ENCODE data around the gene GLG1. TPM values are rescaled to one million over a fixed set of nuclear protein-coding genes. Genes with fewer than 3 reads are reported as not detected.

The GLG1 gene
- total and polyA plus RNA-seq, 3 experiments from 2014 or later = 52.3 to 174 (median 56.7) TPM

GRCh38 chr16:74499114-74499513 lies 107.8 kb downstream of the GLG1 start:
- H3K4me1 Mint-ChIP-seq = peaks cover 9 to 27% (median 21%) of the 10 kb centered on the region in 3 donors
- no peaks in the 10 kb centered on the region for H3K27me3 Mint-ChIP-seq
- no peak for DNase-seq
- Histone ChIP-seq H3K4me1 (ENCODE audit: insufficient read depth, low read length) (no peaks in the 10 kb centered on the region), H3K27me3 (ENCODE audit: insufficient read depth, low read length, poor library complexity, severe bottlenecking) (no peaks in the 10 kb centered on the region), H3K27ac (ENCODE audit: low read depth, low read length) (no peak overlapping the region), H3K4me3 (ENCODE audit: low read length) (no peak overlapping the region), H3K9me3 (ENCODE audit: low read length) (no peaks in the 10 kb centered on the region), H3K36me3 (ENCODE audit: insufficient read depth, low read length) (peaks cover 24% of the 10 kb centered on the region)
- CTCF ChIA-PET = no interaction called here
- H3K9me3 Mint-ChIP-seq = no peaks in the 10 kb centered on the region
- no peak overlapping the region for H3K4me3 Mint-ChIP-seq
- peaks cover 3 to 66% (median 10%) of the 10 kb centered on the region in 3 donors for H3K36me3 Mint-ChIP-seq
- peak overlapping the region in 1 of 8 donors; percentile 2 for H3K27ac Mint-ChIP-seq
- POLR2A ChIA-PET = no interaction called here

- H3K36me3 Mint-ChIP-seq = peaks cover 0 to 67% (median 6%) of the 10 kb centered on the region in 3 donors
- H3K4me1 Mint-ChIP-seq = peaks cover 9 to 25% (median 21%) of the 10 kb centered on the region in 3 donors
- H3K27ac Mint-ChIP-seq = peak overlapping the region in 1 of 8 donors; percentile 55
- ChIA-PET POLR2A (no interaction called here), CTCF (no interaction called here)
- Histone ChIP-seq H3K4me1 (ENCODE audit: insufficient read depth, low read length) (no peaks in the 10 kb centered on the region), H3K4me3 (ENCODE audit: low read length) (no peak overlapping the region), H3K9me3 (ENCODE audit: low read length) (no peaks in the 10 kb centered on the region), H3K36me3 (ENCODE audit: insufficient read depth, low read length) (peaks cover 25% of the 10 kb centered on the region), H3K27ac (ENCODE audit: low read depth, low read length) (no peak overlapping the region), H3K27me3 (ENCODE audit: insufficient read depth, low read length, poor library complexity, severe bottlenecking) (no peaks in the 10 kb centered on the region)
- H3K4me3 Mint-ChIP-seq = no peak overlapping the region
- no peaks in the 10 kb centered on the region for H3K9me3 Mint-ChIP-seq
- no peaks in the 10 kb centered on the region for H3K27me3 Mint-ChIP-seq
- DNase-seq = no peak
These were observed 109.2 kb downstream of the GLG1 start for GRCh38 chr16:74497761-74498160.

GRCh38 chr16:74496054-74496453 lies 110.9 kb downstream of the GLG1 start:
- H3K4me3 Mint-ChIP-seq = no peak overlapping the region
- H3K9me3 Mint-ChIP-seq = no peaks in the 10 kb centered on the region
- peaks cover 5 to 14% (median 11%) of the 10 kb centered on the region in 3 donors for H3K4me1 Mint-ChIP-seq
- Histone ChIP-seq H3K36me3 (ENCODE audit: insufficient read depth, low read length) (peaks cover 19% of the 10 kb centered on the region), H3K27me3 (ENCODE audit: insufficient read depth, low read length, poor library complexity, severe bottlenecking) (no peaks in the 10 kb centered on the region), H3K4me1 (ENCODE audit: insufficient read depth, low read length) (no peaks in the 10 kb centered on the region), H3K4me3 (ENCODE audit: low read length) (no peak overlapping the region), H3K9me3 (ENCODE audit: low read length) (no peaks in the 10 kb centered on the region), H3K27ac (ENCODE audit: low read depth, low read length) (no peak overlapping the region)
- no peak for DNase-seq
- ChIA-PET CTCF (no interaction called here), POLR2A (interaction anchor here (1.3 kb wide), 1 partner anchor 111 kb away, joined by 4 read pairs; the partner anchor contains the start of gene GLG1)
- no peak overlapping the region for H3K27ac Mint-ChIP-seq
- H3K27me3 Mint-ChIP-seq = no peaks in the 10 kb centered on the region
- peaks cover 0 to 67% (median 6%) of the 10 kb centered on the region in 3 donors for H3K36me3 Mint-ChIP-seq

- Mint-ChIP-seq H3K27ac (no peak overlapping the region), H3K36me3 (peaks cover 0 to 79% (median 15%) of the 10 kb centered on the region in 3 donors), H3K4me1 (peaks cover 4 to 8% (median 4%) of the 10 kb centered on the region in 3 donors), H3K27me3 (no peaks in the 10 kb centered on the region), H3K4me3 (no peak overlapping the region), H3K9me3 (no peaks in the 10 kb centered on the region)
- Histone ChIP-seq H3K27me3 (ENCODE audit: insufficient read depth, low read length, poor library complexity, severe bottlenecking) (no peaks in the 10 kb centered on the region), H3K4me1 (ENCODE audit: insufficient read depth, low read length) (no peaks in the 10 kb centered on the region), H3K36me3 (ENCODE audit: insufficient read depth, low read length) (peaks cover 30% of the 10 kb centered on the region), H3K4me3 (ENCODE audit: low read length) (no peak overlapping the region), H3K27ac (ENCODE audit: low read depth, low read length) (no peak overlapping the region), H3K9me3 (ENCODE audit: low read length) (no peaks in the 10 kb centered on the region)
- ChIA-PET CTCF (no interaction called here), POLR2A (no interaction called here)
- DNase-seq = no peak
These were observed 113.9 kb downstream of the GLG1 start for GRCh38 chr16:74492976-74493375.

- no peaks in the 10 kb centered on the region for H3K9me3 ChIP-seq (ENCODE audit: low read length)
- H3K9me3 Mint-ChIP-seq = no peaks in the 10 kb centered on the region
- H3K36me3 ChIP-seq (ENCODE audit: insufficient read depth, low read length) = peaks cover 45% of the 10 kb centered on the region
- H3K27ac ChIP-seq (ENCODE audit: low read depth, low read length) = no peak overlapping the region
- H3K4me1 Mint-ChIP-seq = peaks cover 0 to 5% (median 3%) of the 10 kb centered on the region in 3 donors
- H3K27ac Mint-ChIP-seq = peak overlapping the region in 3 of 8 donors; percentile 24 to 54 (median 37)
- DNase-seq = no peak
- H3K36me3 Mint-ChIP-seq = peaks cover 4 to 87% (median 18%) of the 10 kb centered on the region in 3 donors
- no peak overlapping the region for H3K4me3 Mint-ChIP-seq
- H3K27me3 Mint-ChIP-seq = no peaks in the 10 kb centered on the region
- peaks cover 3% of the 10 kb centered on the region for H3K4me1 ChIP-seq (ENCODE audit: insufficient read depth, low read length)
- ChIA-PET POLR2A (no interaction called here), CTCF (interaction anchor here (0.9 kb wide), 1 partner anchor 129 kb away, joined by 3 read pairs; no protein-coding TSS in a partner anchor)
- H3K27me3 ChIP-seq (ENCODE audit: insufficient read depth, low read length, poor library complexity, severe bottlenecking) = no peaks in the 10 kb centered on the region
- H3K4me3 ChIP-seq (ENCODE audit: low read length) = no peak overlapping the region
These were observed 119.0 kb downstream of the GLG1 start for GRCh38 chr16:74487634-74488495.

GRCh38 chr16:74485916-74486315 lies 121.0 kb downstream of the GLG1 start:
- no peaks in the 10 kb centered on the region for H3K9me3 ChIP-seq (ENCODE audit: low read length)
- DNase-seq = no peak
- ChIA-PET POLR2A (no interaction called here), CTCF (interaction anchor here (1.3 kb wide), 1 partner anchor 137 kb away, joined by 5 read pairs; no protein-coding TSS in a partner anchor)
- no peak overlapping the region for H3K27ac ChIP-seq (ENCODE audit: low read depth, low read length)
- H3K36me3 ChIP-seq (ENCODE audit: insufficient read depth, low read length) = peaks cover 48% of the 10 kb centered on the region
- Mint-ChIP-seq H3K36me3 (peaks cover 4 to 89% (median 18%) of the 10 kb centered on the region in 3 donors), H3K27ac (peak overlapping the region in 2 of 8 donors; percentile 26 to 38), H3K4me1 (peaks cover 0 to 5% (median 3%) of the 10 kb centered on the region in 3 donors), H3K27me3 (no peaks in the 10 kb centered on the region), H3K4me3 (no peak overlapping the region), H3K9me3 (no peaks in the 10 kb centered on the region)
- no peaks in the 10 kb centered on the region for H3K27me3 ChIP-seq (ENCODE audit: insufficient read depth, low read length, poor library complexity, severe bottlenecking)
- H3K4me1 ChIP-seq (ENCODE audit: insufficient read depth, low read length) = peaks cover 3% of the 10 kb centered on the region
- H3K4me3 ChIP-seq (ENCODE audit: low read length) = no peak overlapping the region

- Mint-ChIP-seq H3K27ac (peak overlapping the region in 6 of 8 donors; percentile 34 to 72 (median 54)), H3K4me1 (peaks cover 0 to 5% (median 0%) of the 10 kb centered on the region in 3 donors), H3K9me3 (no peaks in the 10 kb centered on the region), H3K27me3 (no peaks in the 10 kb centered on the region), H3K4me3 (no peak overlapping the region), H3K36me3 (peaks cover 9 to 87% (median 32%) of the 10 kb centered on the region in 3 donors)
- Histone ChIP-seq H3K36me3 (ENCODE audit: insufficient read depth, low read length) (peaks cover 54% of the 10 kb centered on the region), H3K4me1 (ENCODE audit: insufficient read depth, low read length) (peaks cover 3% of the 10 kb centered on the region), H3K4me3 (ENCODE audit: low read length) (no peak overlapping the region), H3K27ac (ENCODE audit: low read depth, low read length) (no peak overlapping the region), H3K9me3 (ENCODE audit: low read length) (no peaks in the 10 kb centered on the region), H3K27me3 (ENCODE audit: insufficient read depth, low read length, poor library complexity, severe bottlenecking) (no peaks in the 10 kb centered on the region)
- ChIA-PET CTCF (interaction anchor here (1.8 kb wide), 1 partner anchor 142 kb away, joined by 5 read pairs; no protein-coding TSS in a partner anchor), POLR2A (no interaction called here)
- no peak for DNase-seq
These were observed 126.5 kb downstream of the GLG1 start for GRCh38 chr16:74480150-74481029.
